HepG2 (cell line): ENCODE data around the gene ACADSB. TPM values are rescaled to one million over a fixed set of nuclear protein-coding genes. Genes with fewer than 3 reads are reported as not detected.

Source experiments
- ATAC-seq: fragments of 200-7000 bp; cut with Tn5 transposase; 3 replicates; pipeline ENCODE4 v1.9.1; 2020; ENCODE audit warnings: mild to moderate bottlenecking, moderate library complexity
- BruUV-seq: library from RNA; stranded (reverse); fragments of 400-500 nt; replicated peaks from 2 replicates; lab custom pipeline; 2021; lab: Mats Ljungman, UMichigan
- CTCF ChIA-PET: fragments of 300-600 bp; formaldehyde crosslinking; extraction: SDS; loops from one replicate; lab custom pipeline; 2021; ENCODE audit warnings: low total read pairs, inconsistent platforms, low intra/inter-chr PET ratio; lab: Yijun Ruan, JAX
- POLR2A ChIA-PET: fragments of 350-600 bp; sonication (Branson Sonifier 250); formaldehyde crosslinking; loops from one replicate; lab custom pipeline; 2020; ENCODE audit warnings: antibody characterized with exemption, inconsistent platforms; lab: Yijun Ruan, JAX
- DNase-seq: peaks from one replicate; pipeline ENCODE4 v3.0.0-alpha.2; 2015; ENCODE audit warnings: low spot score
- FAIRE-seq: peaks from 3 replicates; lab custom pipeline; 2011; peaks lifted over from hg19 to GRCh38; lab: Jason Lieb, UNC
- H2AFZ ChIP-seq: one replicate; pipeline ENCODE4 v1.6.1; 2011; ENCODE audit warnings: low read length, inconsistent platforms
- H3K27ac ChIP-seq: fragments of 300-600 bp; 3 replicates; pipeline ENCODE4 v1.8.0; 2011; ENCODE audit warnings: mixed run types, mild to moderate bottlenecking, mixed read lengths, low read length, inconsistent platforms; ENCODE audit not compliant: insufficient read depth; ENCODE audit errors: extremely low read length
- H3K27me3 ChIP-seq, 2 experiments: fragments of 200-600 bp in 1 of 2; 2 replicates in 1 of 2; 3 replicates in 1 of 2; pipeline versions ENCODE4 v1.6.0 to v1.8.0; 2011; ENCODE audit warnings: low read length in 2 of 2, mild to moderate bottlenecking in 2 of 2, moderate library complexity in 2 of 2, inconsistent platforms in 1 of 2; ENCODE audit not compliant: insufficient read depth in 2 of 2, control insufficient read depth in 1 of 2
- H3K36me3 ChIP-seq, 2 experiments: fragments of 200-600 bp in 1 of 2; replicated peaks in 1 of 2; 2 replicates in 1 of 2; 3 replicates in 1 of 2; pipeline versions ENCODE4 v1.5.1 to v1.8.0; 2011; ENCODE audit warnings: low read length in 2 of 2, inconsistent platforms in 1 of 2; ENCODE audit not compliant: insufficient read depth in 2 of 2, control insufficient read depth in 1 of 2
- H3K4me1 ChIP-seq: 2 replicates; pipeline ENCODE4 v1.5.1; 2012; ENCODE audit warnings: low read length, inconsistent platforms; ENCODE audit not compliant: insufficient read depth
- H3K4me2 ChIP-seq: 2 replicates; pipeline ENCODE4 v1.6.0; 2011; ENCODE audit warnings: low read depth, low read length, inconsistent platforms
- H3K4me3 ChIP-seq, 3 experiments: fragments of 200-600 bp in 1 of 3; sonication (generic), shearing (Covaris generic) in 1 of 3; replicated peaks in 1 of 3; 2 replicates each; pipeline ENCODE4 v1.5.1; 2011 to 2016; ENCODE audit warnings: low read length in 3 of 3, inconsistent platforms in 2 of 3, low read depth in 2 of 3, mild to moderate bottlenecking in 2 of 3, control low read depth in 1 of 3, mixed read lengths in 1 of 3; ENCODE audit not compliant: insufficient read depth in 1 of 3
- H3K79me2 ChIP-seq: one replicate; pipeline ENCODE4 v1.6.1; 2011; ENCODE audit warnings: low read length, inconsistent platforms; ENCODE audit not compliant: insufficient read depth
- H3K9ac ChIP-seq: 2 replicates; pipeline ENCODE4 v1.6.0; 2011; ENCODE audit warnings: mild to moderate bottlenecking, low read depth, low read length, inconsistent platforms; ENCODE audit not compliant: insufficient read depth
- H3K9me3 ChIP-seq: 2 replicates; pipeline ENCODE4 v1.5.1; 2012; ENCODE audit warnings: mild to moderate bottlenecking, low read length
- H4K20me1 ChIP-seq: 2 replicates; pipeline ENCODE4 v1.6.0; 2011; ENCODE audit warnings: inconsistent platforms, mild to moderate bottlenecking, low read length, moderate library complexity; ENCODE audit not compliant: insufficient read depth
- CAMTA2 ChIP-seq: sonication (generic); formaldehyde crosslinking; IDR thresholded peaks from 2 replicates; pipeline ENCODE4 v1.4.0; 2020; ENCODE audit warnings: mild to moderate bottlenecking, missing genetic modification reagents, borderline replicate concordance
- DMAP1 ChIP-seq: IDR thresholded peaks from 2 replicates; pipeline ENCODE4 v1.6.1; 2016
- KDM2A ChIP-seq: sonication (generic); formaldehyde crosslinking; IDR thresholded peaks from 2 replicates; pipeline ENCODE4 v1.4.0; 2020; ENCODE audit warnings: low read depth, missing genetic modification reagents, borderline replicate concordance
- MLX ChIP-seq: IDR thresholded peaks from 2 replicates; pipeline ENCODE4 v1.6.1; 2016
- RFX5 ChIP-seq: IDR thresholded peaks from 2 replicates; pipeline ENCODE4 v1.6.1; 2011; ENCODE audit warnings: low read depth, low read length, improper control_type of control experiment
- SRF ChIP-seq: IDR thresholded peaks from 2 replicates; pipeline ENCODE4 v1.6.1; 2011; ENCODE audit warnings: mild to moderate bottlenecking, low read depth, low read length, moderate library complexity
- ZBTB8A ChIP-seq: sonication (generic); formaldehyde crosslinking; IDR thresholded peaks from 2 replicates; pipeline ENCODE4 v1.4.0; 2020; ENCODE audit warnings: mild to moderate bottlenecking, low read depth, missing genetic modification reagents, borderline replicate concordance
- ZNF33A ChIP-seq: sonication (generic); formaldehyde crosslinking; IDR thresholded peaks from 2 replicates; pipeline ENCODE4 v1.5.1; 2020; ENCODE audit warnings: missing genetic modification reagents, mild to moderate bottlenecking, moderate library complexity, borderline replicate concordance
- ZNF713 ChIP-seq: sonication (generic); formaldehyde crosslinking; IDR thresholded peaks from 2 replicates; pipeline ENCODE4 v1.4.0; 2020; ENCODE audit warnings: mild to moderate bottlenecking, missing genetic modification reagents
- ZNF777 ChIP-seq: sonication (generic); formaldehyde crosslinking; IDR thresholded peaks from 2 replicates; pipeline ENCODE4 v1.4.0; 2020; ENCODE audit warnings: missing genetic modification reagents
- ZNF800 ChIP-seq: sonication (generic); formaldehyde crosslinking; IDR thresholded peaks from 2 replicates; pipeline ENCODE4 v1.4.0; 2020; ENCODE audit warnings: missing genetic modification reagents
- WGBS: methylation state at CpG from one replicate; pipeline ENCODE4 v1.1.6; 2017; ENCODE audit warnings: low lambda C conversion rate; 5-methylcytosine and 5-hydroxymethylcytosine counted together
- in situ Hi-C: cut with HindIII; loops from 2 replicates; pipeline ENCODE4 v1.10.0; 2017; ENCODE audit warnings: low pct_unique_long_range_greater_than_20kb; ENCODE audit not compliant: extremely low pct_ligation_motif_present
- intact Hi-C: fragments of 100-400 bp; cut with micrococcal nuclease; formaldehyde crosslinking; loops from one replicate; pipeline ENCODE4 v1.10.0; 2022; ENCODE audit not compliant: unreplicated experiment
- polyA plus RNA-seq, 8 experiments: library from polyadenylated mRNA; depleted of rRNA in 3 of 8; stranded (reverse) in 7 of 8; unstranded in 1 of 8; fragments of >200 nt; fragmentation: Illumina TruSeq in 4 of 8; extraction: Trizol in 4 of 8; gene quantifications; 2 replicates each; pipeline versions ENCODE4 v1.2.1 to v1.2.3, GENCODE V29; 2011 to 2016; ENCODE audit warnings: low read depth in 4 of 8, missing spikeins in 1 of 8, mixed read lengths in 1 of 8; ENCODE audit not compliant: insufficient read depth in 1 of 8
- total RNA-seq, 5 experiments: library from RNA; depleted of rRNA; stranded (reverse); fragments of >200 nt; fragmentation: Illumina TruSeq; extraction: Trizol; gene quantifications; 2 replicates each; pipeline ENCODE4 v1.2.3, GENCODE V29; 2016; ENCODE audit warnings: low read depth in 1 of 5

ACADSB gene
- total and polyA plus RNA-seq, 2 of the 13 experiments (the other 11 are each of a cell fraction or from before 2014, with no cell fraction given): 80.0 to 87.6 TPM

GRCh38 chr10:122999347-122999746 lies 9.5 kb upstream of the ACADSB start:
- H2AFZ ChIP-seq: no peak overlapping the region
- H3K36me3 ChIP-seq: peaks cover 12 to 40% of the 10 kb centered on the region in 2 experiments
- H3K9ac ChIP-seq: no peak overlapping the region
- POLR2A ChIA-PET: interaction anchor here (2.2 kb wide), 1 partner anchor 8 kb away, joined by 9 read pairs; no protein-coding TSS in a partner anchor
- WGBS: 92% methylated on average over 3 of the region's 3 CpGs
- no TSS peak for BruUV-seq
- no peaks in the 10 kb centered on the region for H3K9me3 ChIP-seq
- CTCF ChIA-PET: no interaction called here
- H4K20me1 ChIP-seq: peaks cover 21% of the 10 kb centered on the region
- H3K27ac ChIP-seq: no peak overlapping the region
- in situ Hi-C loops (no loop called here), intact Hi-C loops (no loop called here)
- H3K4me2 ChIP-seq: no peak overlapping the region
- no peaks in the 10 kb centered on the region for H3K27me3 ChIP-seq
- ATAC-seq: no peak
- peaks cover 21% of the 10 kb centered on the region for H3K4me1 ChIP-seq
- no peak for FAIRE-seq
- peaks cover 53% of the 10 kb centered on the region for H3K79me2 ChIP-seq
- no peak for TF ChIP-seq KDM2A (CRISPR knock-in tag)
- no peak for TF ChIP-seq CAMTA2 (CRISPR knock-in tag)
- no peak for TF ChIP-seq ZNF800 (CRISPR knock-in tag)
- no peak for TF ChIP-seq SRF
- no peak for TF ChIP-seq RFX5
- no peak for TF ChIP-seq MLX
- no peak for TF ChIP-seq ZBTB8A (CRISPR knock-in tag)
- no peak for TF ChIP-seq ZNF713 (CRISPR knock-in tag)
- no peak for TF ChIP-seq ZNF33A (CRISPR knock-in tag)
- no peak for TF ChIP-seq ZNF777 (CRISPR knock-in tag)
- TF ChIP-seq DMAP1 (CRISPR knock-in tag): no peak
- TF ChIP-seq, all 625 proteins: peak for 0
- H3K4me3 ChIP-seq: no peak overlapping the region
- no peak for DNase-seq
